Measurements from ENCODE around the gene KLHDC4.

Gene KLHDC4

GRCh38 chr16:87697256-87697655, 68.5 kb downstream of the KLHDC4 start:
- DNase-seq, result no peak

GRCh38 chr16:87696726-87697125, 69.1 kb downstream of the KLHDC4 start:
- no peak for DNase-seq

- DNase-seq, result no peak
These were observed 70.3 kb downstream of the KLHDC4 start for GRCh38 chr16:87695534-87695933.

GRCh38 chr16:87694441-87695125, 71.2 kb downstream of the KLHDC4 start:
- no peak for DNase-seq

- no peak for DNase-seq
These were observed 72.0 kb downstream of the KLHDC4 start for GRCh38 chr16:87693827-87694226.

- no peak for DNase-seq
These were observed 73.0 kb downstream of the KLHDC4 start for GRCh38 chr16:87692756-87693155.

GRCh38 chr16:87692176-87692575, 73.6 kb downstream of the KLHDC4 start:
- DNase-seq, result no peak

GRCh38 chr16:87691686-87692079, 74.1 kb downstream of the KLHDC4 start:
- no peak for DNase-seq

- no peak for DNase-seq
These were observed 74.7 kb downstream of the KLHDC4 start for GRCh38 chr16:87690911-87691685.

GRCh38 chr16:87689956-87690465, 75.8 kb downstream of the KLHDC4 start:
- no peak for DNase-seq

GRCh38 chr16:87688876-87689815, 76.6 kb downstream of the KLHDC4 start:
- no peak for DNase-seq

- DNase-seq, result no peak
These were observed 77.7 kb downstream of the KLHDC4 start for GRCh38 chr16:87687998-87688529.

GRCh38 chr16:87687126-87687910, 78.5 kb downstream of the KLHDC4 start:
- DNase-seq, result no peak

- DNase-seq, result no peak
These were observed 79.1 kb downstream of the KLHDC4 start for GRCh38 chr16:87686697-87687096.

- DNase-seq, result no peak
These were observed 80.0 kb downstream of the KLHDC4 start for GRCh38 chr16:87685766-87686165.

GRCh38 chr16:87685405-87685755, 80.4 kb downstream of the KLHDC4 start:
- no peak for DNase-seq

- DNase-seq, result no peak
These were observed 80.9 kb downstream of the KLHDC4 start for GRCh38 chr16:87684711-87685404.

- no peak for DNase-seq
These were observed 81.6 kb downstream of the KLHDC4 start for GRCh38 chr16:87684106-87684677.

- no peak for DNase-seq
These were observed 82.9 kb downstream of the KLHDC4 start for GRCh38 chr16:87682852-87683399.

- DNase-seq, result no peak
These were observed 83.7 kb downstream of the KLHDC4 start for GRCh38 chr16:87681981-87682570.

Data from islet precursor cell (in vitro differentiated cells).